H1 (cell line): ENCODE measurements around the gene ABHD18. TPM values are rescaled to one million over a fixed set of nuclear protein-coding genes. Genes with fewer than 3 reads are reported as not detected.
"Not testable (repeated sequence)": the region's sequence is repeated elsewhere in the genome, so short reads cannot be mapped to it uniquely, and the experiment has no call there.

Experiments used
- CTCF ChIA-PET: fragments of 300-600 bp; sonication (Branson Sonifier 250); formaldehyde crosslinking; loops from one replicate; lab custom pipeline; 2021; ENCODE audit not compliant: partially characterized antibody; lab: Charles Lee
- POLR2A ChIA-PET: fragments of 300-600 bp; sonication (Branson Sonifier 250); formaldehyde crosslinking; loops from one replicate; lab custom pipeline; 2021; ENCODE audit warnings: inconsistent platforms; ENCODE audit not compliant: partially characterized antibody; lab: Charles Lee
- DNase-seq, 2 experiments: peaks; one replicate each; pipeline versions ENCODE4 v3.0.0 to v3.0.0-alpha.2; 2010 to 2022; ENCODE audit warnings: low spot score in 2 of 2, low read depth in 1 of 2, mixed read lengths in 1 of 2
- FAIRE-seq: peaks from 2 replicates; lab custom pipeline; 2011; peaks lifted over from hg19 to GRCh38; lab: Jason Lieb, UNC
- H2AFZ ChIP-seq: 2 replicates; pipeline ENCODE4 v1.8.1; 2012; ENCODE audit warnings: low read length, inconsistent platforms
- H2AK5ac ChIP-seq: 2 replicates; pipeline ENCODE4 v1.6.1; 2013; ENCODE audit warnings: low read depth, low read length
- H2BK120ac ChIP-seq: replicated peaks from 2 replicates; pipeline ENCODE3; 2013; ENCODE audit warnings: low read depth, low read length, inconsistent platforms
- H2BK12ac ChIP-seq: 2 replicates; pipeline ENCODE4 v1.6.1; 2013; ENCODE audit warnings: low read depth, low read length
- H2BK15ac ChIP-seq: 2 replicates; pipeline ENCODE4 v1.6.1; 2013; ENCODE audit warnings: low read length
- H2BK20ac ChIP-seq: 2 replicates; pipeline ENCODE4 v1.6.1; 2013; ENCODE audit warnings: low read length
- H2BK5ac ChIP-seq: 2 replicates; pipeline ENCODE4 v1.6.1; 2013; ENCODE audit warnings: low read depth, low read length
- H3K14ac ChIP-seq: 2 replicates; pipeline ENCODE4 v1.6.1; 2013; ENCODE audit warnings: inconsistent platforms; ENCODE audit not compliant: insufficient read length
- H3K18ac ChIP-seq: 2 replicates; pipeline ENCODE4 v1.6.1; 2013; ENCODE audit warnings: low read length; ENCODE audit errors: extremely low read depth
- H3K23ac ChIP-seq: 2 replicates; pipeline ENCODE4 v1.6.1; 2013; ENCODE audit warnings: inconsistent platforms; ENCODE audit not compliant: insufficient read length
- H3K23me2 ChIP-seq: 2 replicates; pipeline ENCODE4 v1.6.1; 2013; ENCODE audit warnings: low read depth, low read length
- H3K27ac ChIP-seq: 2 replicates; pipeline ENCODE4 v1.6.1; 2011; ENCODE audit warnings: low read depth, low read length, inconsistent platforms
- H3K27me3 ChIP-seq, 4 experiments: replicated peaks in 1 of 4; 1 replicate in 1 of 4; 2 replicates in 3 of 4; pipeline versions ENCODE4 v1.6.1 to v1.8.1; 2011 to 2013; ENCODE audit warnings: low read length in 3 of 4, mild to moderate bottlenecking in 3 of 4, inconsistent platforms in 2 of 4, mixed read lengths in 2 of 4, moderate library complexity in 1 of 4; ENCODE audit not compliant: control insufficient read depth in 3 of 4, insufficient read depth in 3 of 4; ENCODE audit errors: extremely low read depth in 1 of 4
- H3K36me3 ChIP-seq, 4 experiments: 2 replicates each; pipeline versions ENCODE4 v1.6.1 to v1.8.1; 2011 to 2013; ENCODE audit warnings: mild to moderate bottlenecking in 4 of 4, low read length in 3 of 4, moderate library complexity in 2 of 4, control low read depth in 1 of 4, inconsistent platforms in 1 of 4; ENCODE audit not compliant: insufficient read depth in 4 of 4, control insufficient read depth in 2 of 4
- H3K4ac ChIP-seq: replicated peaks from 2 replicates; pipeline ENCODE3; 2013; ENCODE audit warnings: low read length, low read depth, mixed read lengths, inconsistent platforms; ENCODE audit not compliant: insufficient read length
- H3K4me1 ChIP-seq, 4 experiments: replicated peaks in 1 of 4; 1 replicate in 1 of 4; 2 replicates in 3 of 4; pipeline versions ENCODE4 v1.6.1 to v1.8.1; 2011 to 2013; ENCODE audit warnings: low read length in 3 of 4, inconsistent platforms in 2 of 4, mixed read lengths in 1 of 4; ENCODE audit not compliant: insufficient read depth in 4 of 4, control insufficient read depth in 3 of 4
- H3K4me2 ChIP-seq, 2 experiments: 2 replicates each; pipeline versions ENCODE4 v1.6.1 to v1.8.1; 2011 to 2013; ENCODE audit warnings: low read depth in 2 of 2, low read length in 2 of 2, control low read depth in 1 of 2, inconsistent platforms in 1 of 2, mild to moderate bottlenecking in 1 of 2; ENCODE audit not compliant: insufficient read depth in 1 of 2
- H3K4me3 ChIP-seq, 4 experiments: fragments of 200-600, 300-600 bp in 1 of 4; sonication (generic), shearing (Covaris generic), sonication (Bioruptor Twin) in 1 of 4; 2 replicates each; pipeline versions ENCODE4 v1.5.1 to v1.8.1; 2011 to 2016; ENCODE audit warnings: low read length in 4 of 4, low read depth in 3 of 4, control low read depth in 2 of 4, inconsistent platforms in 2 of 4, mild to moderate bottlenecking in 2 of 4, mixed read lengths in 1 of 4, moderate library complexity in 1 of 4; ENCODE audit not compliant: insufficient read depth in 2 of 4; ENCODE audit errors: extremely low read depth in 1 of 4
- H3K56ac ChIP-seq: replicated peaks from 2 replicates; pipeline ENCODE3; 2013; ENCODE audit warnings: low read depth, mild to moderate bottlenecking, mixed read lengths, low read length, inconsistent platforms; ENCODE audit not compliant: insufficient read length
- H3K79me1 ChIP-seq: 2 replicates; pipeline ENCODE4 v1.6.1; 2013; ENCODE audit warnings: low read depth, low read length, control low read depth
- H3K79me2 ChIP-seq, 2 experiments: 2 replicates each; pipeline versions ENCODE4 v1.6.1 to v1.8.1; 2012 to 2013; ENCODE audit warnings: low read length in 2 of 2, mild to moderate bottlenecking in 2 of 2, inconsistent platforms in 1 of 2; ENCODE audit not compliant: insufficient read depth in 2 of 2, control insufficient read depth in 1 of 2
- H3K9ac ChIP-seq, 4 experiments: replicated peaks in 1 of 4; 1 replicate in 1 of 4; 2 replicates in 3 of 4; pipeline versions ENCODE4 v1.6.1 to v1.8.1; 2011 to 2013; ENCODE audit warnings: low read depth in 3 of 4, low read length in 3 of 4, control low read depth in 2 of 4, mild to moderate bottlenecking in 2 of 4, moderate library complexity in 2 of 4, inconsistent platforms in 1 of 4; ENCODE audit errors: extremely low read depth in 1 of 4
- H3K9me3 ChIP-seq, 2 experiments: 2 replicates each; pipeline versions ENCODE4 v1.6.1 to v1.8.1; 2012 to 2013; ENCODE audit warnings: mild to moderate bottlenecking in 2 of 2, moderate library complexity in 2 of 2, control low read depth in 1 of 2, inconsistent platforms in 1 of 2, low read depth in 1 of 2, low read length in 1 of 2, mixed read lengths in 1 of 2; ENCODE audit not compliant: insufficient read depth in 2 of 2
- H4K20me1 ChIP-seq, 2 experiments: replicated peaks in 1 of 2; 2 replicates each; pipeline versions ENCODE3 to v1.8.1; 2011 to 2013; ENCODE audit warnings: inconsistent platforms in 2 of 2, low read length in 2 of 2, mild to moderate bottlenecking in 1 of 2; ENCODE audit not compliant: insufficient read depth in 2 of 2, control insufficient read depth in 1 of 2
- H4K5ac ChIP-seq: 2 replicates; pipeline ENCODE4 v1.6.1; 2013; ENCODE audit warnings: low read length, low read depth, mixed read lengths, inconsistent platforms; ENCODE audit not compliant: insufficient read length
- H4K8ac ChIP-seq: 2 replicates; pipeline ENCODE4 v1.8.0; 2013; ENCODE audit warnings: mild to moderate bottlenecking, moderate library complexity, low read length, inconsistent platforms; ENCODE audit not compliant: insufficient read depth; ENCODE audit errors: extremely low read depth
- H4K91ac ChIP-seq: replicated peaks from 2 replicates; pipeline ENCODE3; 2013; ENCODE audit warnings: low read length, mixed read lengths, inconsistent platforms; ENCODE audit not compliant: insufficient read length
- RBBP5 ChIP-seq: IDR thresholded peaks from 2 replicates; pipeline ENCODE4 v1.7.1; 2012; ENCODE audit warnings: low read depth, mild to moderate bottlenecking, inconsistent platforms, low read length, moderate library complexity, borderline replicate concordance
- SAP30 ChIP-seq: fragments of 300-600 bp; sonication (generic); IDR thresholded peaks from 2 replicates; pipeline ENCODE4 v1.7.1; 2012; ENCODE audit warnings: low read length, moderate library complexity, mild to moderate bottlenecking, inconsistent platforms; ENCODE audit not compliant: insufficient read depth, insufficient replicate concordance
- WGBS, 2 experiments: shearing (Covaris generic) in 1 of 2; methylation state at CpG; one replicate each; pipeline versions ENCODE4 v1.1.6 to v1.1.7; 2013 to 2015; ENCODE audit warnings: low lambda C conversion rate in 2 of 2, mixed read lengths in 2 of 2, inconsistent platforms in 1 of 2, low coverage in 1 of 2, missing lambda C conversion rate in 1 of 2; ENCODE audit not compliant: insufficient replicate concordance in 2 of 2, insufficient coverage in 1 of 2, insufficient read length in 1 of 2; ENCODE audit errors: extremely low coverage in 1 of 2, missing lambda C conversion rate in 1 of 2; 5-methylcytosine and 5-hydroxymethylcytosine counted together
- polyA plus RNA-seq, 7 experiments: library from polyadenylated mRNA; depleted of rRNA in 3 of 7; stranded (reverse) in 5 of 7; unstranded in 2 of 7; fragments of >200 nt in 5 of 7; fragments of 200-250 nt in 2 of 7; gene quantifications; 1 replicate in 5 of 7; 2 replicates in 1 of 7; 4 replicates in 1 of 7; pipeline versions ENCODE4 v1.2.1 to v1.2.3, GENCODE V29; 2011 to 2013; ENCODE audit warnings: missing spikeins in 2 of 7, mixed read lengths in 2 of 7
- total RNA-seq: library from RNA; stranded (reverse); fragmentation: NEBNext Ultra II Directional; extraction: Animal tissue kit (Norgen Biotek cat#: 25700); gene quantifications from 2 replicates; pipeline ENCODE4 v1.2.1, GENCODE V29; 2021

The ABHD18 gene
- total and polyA plus RNA-seq, 2 of the 8 experiments (the other 6 are each of a cell fraction or from before 2014, with no cell fraction given) = 2.7 to 17.0 TPM

DNA sequence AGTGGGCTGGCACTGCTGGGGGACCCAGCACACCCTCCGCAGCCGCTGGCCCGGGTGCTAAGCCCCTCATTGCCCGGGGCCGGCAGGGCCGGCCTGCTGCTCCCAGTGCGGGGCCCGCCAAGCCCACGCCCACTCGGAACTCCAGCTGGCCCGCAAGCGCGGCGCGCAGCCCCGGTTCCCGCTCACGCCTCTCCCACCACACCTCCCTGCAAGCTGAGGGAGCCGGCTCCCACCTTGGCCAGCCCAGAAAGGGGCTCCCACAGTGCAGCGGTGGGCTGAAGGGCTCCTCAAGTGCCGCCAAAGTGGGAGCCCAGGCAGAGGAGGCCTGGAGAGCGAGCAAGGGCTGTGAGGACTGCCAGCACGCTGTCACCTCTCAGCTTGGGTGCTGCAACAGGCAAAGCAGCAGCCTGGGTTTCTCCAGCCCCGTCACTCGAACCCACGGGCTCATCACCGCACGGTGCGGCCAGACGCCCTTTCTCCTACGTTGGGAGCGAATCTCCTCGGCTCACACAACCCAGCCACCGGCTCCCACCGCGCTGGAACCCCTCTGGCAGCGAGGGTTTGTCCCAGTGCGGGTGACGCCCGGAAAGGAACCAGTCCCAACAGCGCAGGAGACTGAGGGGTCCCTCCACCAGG, 662 bp upstream of the ABHD18 start:
- H2BK20ac ChIP-seq, H3K4me1 ChIP-seq, H2BK15ac ChIP-seq, H3K27me3 ChIP-seq, H3K14ac ChIP-seq, H3K4ac ChIP-seq, H2BK120ac ChIP-seq, H3K79me1 ChIP-seq, H3K36me3 ChIP-seq, H2AK5ac ChIP-seq, H3K23ac ChIP-seq, DNase-seq, H3K9me3 ChIP-seq, H4K20me1 ChIP-seq, H4K91ac ChIP-seq, H3K23me2 ChIP-seq, FAIRE-seq: not testable (repeated sequence)
- peak overlapping the region; percentile 84 for H3K18ac ChIP-seq
- H2AFZ ChIP-seq = peak overlapping the region; percentile 93
- 0 out of 2 replicates have a peak overlapping the region, but pooled peaks have one; percentile 71 for H2BK12ac ChIP-seq
- peak overlapping the region; percentile 85 to 94 for H3K4me2 ChIP-seq
- peaks cover 0 to 56% of the 10 kb centered on the region in 2 experiments; a peak in 3 of 4 replicates for H3K79me2 ChIP-seq
- POLR2A ChIA-PET = interaction anchor here (0.6 to 4.7 kb wide), 15 partner anchors 10 to 183 kb away, joined by 3 to 33 read pairs (median 4); partner anchors contain the start of genes HSPA4L and LARP1B
- peak overlapping the region; percentile 41 for H4K5ac ChIP-seq
- H2BK5ac ChIP-seq = peak overlapping the region; percentile 96
- peak overlapping the region; percentile 69; the same call in 1 of the 2 replicates for H3K27ac ChIP-seq
- TF ChIP-seq SAP30 (peak; percentile 96), RBBP5 (0 out of 2 replicates have a peak, but pooled peaks have one; percentile 31)
- peak overlapping the region; percentile 83 to 95 (median 91) for H3K9ac ChIP-seq
- H3K56ac ChIP-seq = peak overlapping the region; percentile 88
- WGBS, 2 experiments = 3% methylated on average over 36 of the region's 41 CpGs; no CpG with 5 or more reads in 1 of the 2 experiments
- peak overlapping the region; percentile 98 for H4K8ac ChIP-seq
- CTCF ChIA-PET = interaction anchor here (0.6 to 2.0 kb wide), 7 partner anchors 13 to 105 kb away, joined by 3 to 8 read pairs (median 4); no protein-coding TSS in a partner anchor
- H3K4me3 ChIP-seq = peak overlapping the region; percentile 58 to 99 (median 88)
